Fibroblast of mammary gland (primary cell): Measurements from ENCODE around the gene SKIC2.

Experiments used
- DNase-seq: peaks from one replicate; pipeline ENCODE4 v3.0.0-alpha.2; 2010; ENCODE audit warnings: low read depth
- H3K4me3 ChIP-seq: 2 replicates; pipeline ENCODE4 v1.5.1; 2011; ENCODE audit warnings: low read depth, mild to moderate bottlenecking, low read length, moderate library complexity; ENCODE audit not compliant: control insufficient read depth
- CTCF ChIP-seq: conservative IDR thresholded peaks from 2 replicates; pipeline ENCODE4 v1.5.1; 2011; ENCODE audit warnings: low read depth, low read length, inconsistent platforms; ENCODE audit not compliant: control insufficient read depth, insufficient read depth

The SKIC2 gene

GRCh38 chr6:31919624-31920303 lies 39.2 kb upstream of the SKIC2 start:
- no peak overlapping the region for H3K4me3 ChIP-seq
- no peak for DNase-seq
- no peak for TF ChIP-seq CTCF

- H3K4me3 ChIP-seq: no peak overlapping the region
- TF ChIP-seq CTCF: no peak
- no peak for DNase-seq
These were observed 38.2 kb upstream of the SKIC2 start for GRCh38 chr6:31920811-31921210.

GRCh38 chr6:31922942-31923341 lies 36.0 kb upstream of the SKIC2 start:
- peak; percentile 17 for TF ChIP-seq CTCF
- no peak overlapping the region for H3K4me3 ChIP-seq
- DNase-seq: peak; percentile 29

- H3K4me3 ChIP-seq: no peak within 1 kb of the TSS
- DNase-seq: no peak
- no peak for TF ChIP-seq CTCF
These were observed 31.6 kb upstream of the SKIC2 start, which contains the start of gene C2 for GRCh38 chr6:31927242-31927862. TSS of gene C2 (plus strand) at chr6:31927717. CDS start at chr6:31927753, 36 bp downstream.

GRCh38 chr6:31927863-31928671 lies 30.9 kb upstream of the SKIC2 start:
- no peak for DNase-seq
- no peak for TF ChIP-seq CTCF
- H3K4me3 ChIP-seq: no peak overlapping the region

- H3K4me3 ChIP-seq: no peak overlapping the region
- DNase-seq: no peak
- no peak for TF ChIP-seq CTCF
These were observed 30.4 kb upstream of the SKIC2 start for GRCh38 chr6:31928672-31928939.
